Retinal pigment epithelial cell (primary cell): ENCODE data around the gene NECAB3.

Experiments
- DNase-seq: peaks from one replicate; pipeline ENCODE4 v3.0.0-alpha.2; 2010; ENCODE audit warnings: low read depth
- H3K4me3 ChIP-seq: 2 replicates; pipeline ENCODE4 v1.5.1; 2011; ENCODE audit warnings: mild to moderate bottlenecking, low read length, control low read depth, moderate library complexity
- TF ChIP-seq, protein P1 (sequence below): conservative IDR thresholded peaks from 2 replicates; pipeline ENCODE4 v1.5.1; 2011; ENCODE audit warnings: low read depth, low read length, control low read depth, inconsistent platforms

The NECAB3 gene

DNA sequence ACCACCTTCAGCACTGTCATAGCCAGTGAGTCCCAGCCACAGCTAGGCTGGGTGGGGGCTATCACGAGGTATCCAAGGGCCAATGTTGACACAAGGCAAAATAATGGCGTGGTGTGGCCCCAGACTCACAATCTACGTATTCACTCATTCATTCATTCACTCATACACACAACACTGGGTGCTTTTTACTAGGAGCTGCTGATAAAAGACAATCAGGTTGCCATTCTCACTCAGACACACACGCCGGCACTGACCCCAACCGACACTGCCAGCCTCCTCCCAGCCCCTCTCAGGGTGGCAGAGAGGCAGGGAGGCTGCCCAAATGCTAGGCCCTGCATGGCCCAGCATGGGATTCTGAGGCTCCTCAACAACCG, 13.6 kb downstream of the NECAB3 start:
- DNase-seq: no peak
- no peak overlapping the region for H3K4me3 ChIP-seq
- TF ChIP-seq, protein P1, sequence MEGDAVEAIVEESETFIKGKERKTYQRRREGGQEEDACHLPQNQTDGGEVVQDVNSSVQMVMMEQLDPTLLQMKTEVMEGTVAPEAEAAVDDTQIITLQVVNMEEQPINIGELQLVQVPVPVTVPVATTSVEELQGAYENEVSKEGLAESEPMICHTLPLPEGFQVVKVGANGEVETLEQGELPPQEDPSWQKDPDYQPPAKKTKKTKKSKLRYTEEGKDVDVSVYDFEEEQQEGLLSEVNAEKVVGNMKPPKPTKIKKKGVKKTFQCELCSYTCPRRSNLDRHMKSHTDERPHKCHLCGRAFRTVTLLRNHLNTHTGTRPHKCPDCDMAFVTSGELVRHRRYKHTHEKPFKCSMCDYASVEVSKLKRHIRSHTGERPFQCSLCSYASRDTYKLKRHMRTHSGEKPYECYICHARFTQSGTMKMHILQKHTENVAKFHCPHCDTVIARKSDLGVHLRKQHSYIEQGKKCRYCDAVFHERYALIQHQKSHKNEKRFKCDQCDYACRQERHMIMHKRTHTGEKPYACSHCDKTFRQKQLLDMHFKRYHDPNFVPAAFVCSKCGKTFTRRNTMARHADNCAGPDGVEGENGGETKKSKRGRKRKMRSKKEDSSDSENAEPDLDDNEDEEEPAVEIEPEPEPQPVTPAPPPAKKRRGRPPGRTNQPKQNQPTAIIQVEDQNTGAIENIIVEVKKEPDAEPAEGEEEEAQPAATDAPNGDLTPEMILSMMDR: no peak

DNA sequence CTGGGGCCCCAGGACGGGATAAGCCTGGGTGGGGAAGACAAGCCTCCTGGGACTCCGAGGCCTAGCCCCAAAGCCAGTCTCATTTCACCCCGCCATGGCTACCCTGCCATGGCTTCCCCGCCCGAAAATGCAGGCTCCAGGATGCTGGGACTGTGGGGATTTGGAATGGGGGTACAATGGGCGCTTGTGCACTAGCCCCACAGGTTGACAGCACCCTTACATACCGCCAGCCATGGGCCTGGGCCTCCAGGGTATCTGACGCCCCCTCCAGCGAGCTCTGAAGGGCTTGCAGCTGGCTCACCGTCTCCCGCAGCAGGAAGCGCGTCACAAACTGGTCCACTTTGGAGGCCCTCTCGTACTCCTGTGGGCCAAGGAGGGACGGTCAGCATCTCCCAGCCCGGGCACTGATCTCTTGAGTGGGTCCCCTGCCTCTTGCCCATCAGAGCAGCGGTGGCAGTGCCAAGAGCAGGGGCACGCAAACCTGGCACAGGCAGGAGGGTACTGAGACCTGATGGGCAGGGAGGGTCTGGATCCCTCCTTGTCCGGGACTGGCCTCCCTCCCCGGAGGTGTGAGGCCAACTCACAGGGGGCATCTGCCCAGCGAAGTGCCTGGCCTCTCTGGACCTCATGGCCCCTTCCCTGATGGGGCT, 14.1 kb downstream of the NECAB3 start:
- TF ChIP-seq, protein P1: no peak
- DNase-seq: no peak
- H3K4me3 ChIP-seq: no peak overlapping the region

DNA sequence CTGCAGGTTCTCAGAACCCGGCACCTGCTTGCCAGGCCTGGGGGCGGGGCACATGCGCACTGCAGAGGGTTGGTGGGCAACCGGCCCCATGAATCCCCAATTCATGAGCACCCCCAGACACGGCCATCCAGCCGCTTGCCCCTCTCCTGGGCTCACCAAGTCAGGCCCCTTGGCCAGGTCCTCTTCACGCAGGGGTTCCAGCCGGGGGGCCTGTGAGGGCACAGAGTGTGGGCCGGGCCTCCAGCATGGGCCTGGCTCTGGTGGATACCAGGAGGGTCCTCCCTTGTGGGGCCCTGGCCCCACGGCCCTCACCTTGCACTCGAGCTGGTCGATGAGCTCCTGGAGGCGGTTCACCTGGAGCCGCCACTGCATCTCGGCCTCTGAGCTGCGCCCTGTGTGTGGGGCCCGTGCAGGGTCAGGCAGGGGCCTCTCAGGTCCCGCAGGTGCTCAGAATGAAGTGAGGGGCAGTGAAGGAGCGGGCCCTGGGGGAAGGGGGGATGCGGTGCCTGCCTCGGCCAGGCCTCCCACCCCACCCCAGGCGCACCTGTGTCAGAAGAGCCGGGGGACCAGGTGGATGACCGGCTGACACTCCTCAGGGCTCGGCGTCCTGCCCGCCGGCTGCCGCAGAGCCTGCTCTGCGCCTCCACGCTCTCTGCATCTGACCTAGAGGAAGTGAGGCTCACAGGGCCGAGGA, 14.7 kb downstream of the NECAB3 start:
- DNase-seq: no peak
- TF ChIP-seq, protein P1: no peak
- H3K4me3 ChIP-seq: no peak overlapping the region

DNA sequence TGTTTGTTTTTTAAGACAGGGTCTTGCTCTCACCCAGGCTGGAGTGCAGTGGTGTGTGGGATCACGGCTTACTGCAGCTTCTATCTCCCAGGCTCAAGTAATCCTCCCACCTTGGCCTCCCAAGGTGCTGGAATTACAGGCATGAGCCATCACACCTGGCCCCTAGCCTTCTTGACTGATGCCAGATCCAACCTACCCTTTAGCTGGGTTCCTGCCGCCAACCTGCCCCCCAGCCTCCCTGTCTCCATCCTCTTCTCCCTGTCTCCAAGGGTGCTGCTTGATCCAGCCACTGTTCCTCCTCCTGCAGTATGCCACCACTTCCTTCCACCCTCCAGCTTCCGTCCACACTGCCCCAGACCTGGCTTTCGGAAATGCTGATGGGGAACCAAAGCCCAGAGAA, 15.3 kb downstream of the NECAB3 start:
- TF ChIP-seq, protein P1: no peak
- no peak for DNase-seq

DNA sequence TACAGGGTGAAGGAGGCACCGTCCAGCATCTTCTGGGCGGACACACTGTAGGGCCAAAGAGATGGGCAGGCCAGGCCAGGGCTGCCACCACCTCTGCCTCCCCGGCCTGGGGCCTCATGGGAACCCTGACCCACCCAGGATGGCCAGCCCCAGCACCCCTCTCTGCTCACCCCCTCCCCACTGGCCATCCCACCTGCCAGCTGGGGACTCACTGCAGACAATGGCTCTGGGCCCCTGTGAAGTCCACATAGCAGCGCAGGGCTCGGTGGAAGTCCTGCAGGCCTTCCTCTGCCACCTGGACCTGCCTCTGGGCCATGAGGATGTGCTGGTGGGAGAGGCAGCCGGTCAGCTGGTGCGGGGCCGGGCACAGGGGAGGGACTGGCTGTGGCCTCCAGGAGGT, 15.7 kb downstream of the NECAB3 start:
- DNase-seq: no peak
- TF ChIP-seq, protein P1: no peak

More for the DNA sequence above, 15.3 kb downstream of the NECAB3 start:
- H3K4me3 ChIP-seq: no peak overlapping the region

DNA sequence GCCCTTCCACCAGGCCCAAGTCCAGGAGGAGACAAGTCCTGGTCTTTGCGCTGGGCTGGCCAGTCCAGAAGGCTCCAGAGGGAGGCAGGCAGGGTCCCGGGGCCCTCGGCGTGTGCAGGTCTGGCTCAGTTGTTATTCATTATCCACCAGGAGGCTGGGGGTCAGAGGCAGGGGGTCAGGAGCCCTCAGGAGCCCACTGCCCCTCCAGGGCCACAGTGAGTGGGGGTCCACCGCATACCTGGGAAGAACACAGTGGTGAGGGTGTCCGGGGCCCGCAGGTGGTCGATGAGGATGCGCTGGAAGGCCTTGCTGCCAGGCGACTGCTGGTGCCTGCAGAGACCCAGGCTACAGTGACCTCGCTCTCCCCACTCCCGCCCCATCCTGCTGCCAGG, 16.5 kb downstream of the NECAB3 start:
- no peak overlapping the region for H3K4me3 ChIP-seq
- TF ChIP-seq, protein P1: no peak
- DNase-seq: no peak

More for the DNA sequence above, 15.7 kb downstream of the NECAB3 start:
- H3K4me3 ChIP-seq: no peak overlapping the region
